SJSA1 (cell line): ENCODE measurements around the gene ST7. TPM values are rescaled to one million over a fixed set of nuclear protein-coding genes. Genes with fewer than 3 reads are reported as not detected.

Experiments
- DNase-seq, 2 experiments: peaks; one replicate each; pipeline ENCODE4 v3.0.0-alpha.2; 2015 to 2020; ENCODE audit warnings: low spot score in 2 of 2, low read depth in 1 of 2
- H3K27ac ChIP-seq: fragments of 250-450 bp; sonication (Bioruptor Pico); 2 replicates; pipeline ENCODE4 v1.5.1; 2020; ENCODE audit warnings: mild to moderate bottlenecking, moderate library complexity
- H3K27me3 ChIP-seq: fragments of 250-450 bp; sonication (Bioruptor Pico); replicated peaks from 2 replicates; pipeline ENCODE4 v1.5.1; 2020; ENCODE audit warnings: mild to moderate bottlenecking, moderate library complexity
- H3K36me3 ChIP-seq: fragments of 250-450 bp; sonication (Bioruptor Pico); 2 replicates; pipeline ENCODE4 v1.5.1; 2020; ENCODE audit warnings: mild to moderate bottlenecking
- H3K4me1 ChIP-seq: fragments of 250-450 bp; sonication (Bioruptor Pico); replicated peaks from 2 replicates; pipeline ENCODE4 v1.6.1; 2021; ENCODE audit warnings: mild to moderate bottlenecking
- H3K4me3 ChIP-seq: fragments of 250-450 bp; sonication (Bioruptor Pico); 2 replicates; pipeline ENCODE4 v1.5.1; 2020; ENCODE audit warnings: mild to moderate bottlenecking
- H3K9me3 ChIP-seq: fragments of 250-450 bp; sonication (Bioruptor Pico); replicated peaks from 2 replicates; pipeline ENCODE4 v1.5.1; 2020; ENCODE audit warnings: mild to moderate bottlenecking
- total RNA-seq: library from RNA; depleted of rRNA; stranded (reverse); fragments of >200 nt; shearing (Covaris generic); gene quantifications from 2 replicates; pipeline ENCODE4 v1.2.3, GENCODE V29; 2014

ST7 gene
- total RNA-seq, 1 experiment from 2014 or later: 14.7 TPM

GRCh38 chr7:117012284-117012683, 59.0 kb downstream of the ST7 start:
- no peak for DNase-seq
- Histone ChIP-seq H3K4me1 (peaks cover 21% of the 10 kb centered on the region), H3K27ac (no peak overlapping the region), H3K36me3 (no peaks in the 10 kb centered on the region), H3K27me3 (no peaks in the 10 kb centered on the region), H3K9me3 (no peaks in the 10 kb centered on the region), H3K4me3 (no peak overlapping the region)

- Histone ChIP-seq H3K9me3 (no peaks in the 10 kb centered on the region), H3K36me3 (no peaks in the 10 kb centered on the region), H3K27ac (no peak overlapping the region), H3K4me1 (peaks cover 21% of the 10 kb centered on the region), H3K4me3 (no peak overlapping the region), H3K27me3 (no peaks in the 10 kb centered on the region)
- peak in 1 of 2 experiments; percentile 20 for DNase-seq
These were observed 59.4 kb downstream of the ST7 start for GRCh38 chr7:117012696-117013095.

DNA sequence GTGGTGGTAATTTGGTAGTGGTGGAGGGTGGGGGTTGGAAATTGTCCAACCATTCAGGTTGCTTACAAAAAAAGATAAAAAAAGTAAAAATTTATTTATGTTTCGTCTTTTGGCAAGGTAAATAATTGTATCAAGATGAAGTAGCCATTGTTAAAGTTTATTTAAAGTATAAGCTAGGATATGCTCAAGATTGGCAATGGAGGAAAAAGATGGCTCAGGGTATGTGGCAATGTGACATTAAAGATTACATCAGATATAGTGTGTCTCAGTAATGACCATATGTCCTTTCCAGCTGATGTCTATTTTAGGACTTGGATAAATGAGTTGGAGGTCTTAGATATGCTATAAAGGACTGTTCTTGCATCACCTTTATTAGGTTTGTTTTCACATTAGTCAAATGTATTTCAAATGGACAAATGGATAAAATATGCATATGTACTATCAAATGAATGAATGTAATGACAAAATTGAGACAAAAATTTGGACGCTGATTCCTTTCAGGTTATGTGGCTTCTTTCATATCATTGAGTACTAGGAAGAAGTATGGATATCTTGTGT, 60.9 kb downstream of the ST7 start:
- no peak for DNase-seq
- Histone ChIP-seq H3K9me3 (no peaks in the 10 kb centered on the region), H3K4me3 (no peak overlapping the region), H3K36me3 (no peaks in the 10 kb centered on the region), H3K27me3 (no peaks in the 10 kb centered on the region), H3K27ac (no peak overlapping the region), H3K4me1 (peaks cover 13% of the 10 kb centered on the region)

DNA sequence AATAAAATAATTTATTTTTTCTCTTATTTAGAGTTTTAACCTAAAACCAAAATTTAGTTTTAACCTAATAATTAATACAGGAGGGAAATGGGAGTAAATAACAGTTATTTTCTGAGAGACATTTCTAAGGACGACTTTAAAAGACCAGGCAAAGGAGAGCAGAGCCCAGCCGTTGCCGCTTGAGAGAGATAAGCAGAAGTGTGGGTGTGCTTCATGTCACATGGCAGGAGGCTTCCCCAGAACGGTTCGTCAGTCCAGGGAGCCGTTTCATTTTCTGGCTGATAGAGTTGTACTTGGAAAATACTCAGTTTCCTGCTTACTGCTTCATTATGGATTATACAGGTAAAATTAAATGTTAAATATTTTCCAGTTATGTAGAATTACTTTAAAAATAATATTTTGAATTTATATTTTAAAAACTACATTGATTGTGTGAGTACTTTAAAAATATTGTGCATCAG, 61.4 kb downstream of the ST7 start:
- no peaks in the 10 kb centered on the region for H3K27me3 ChIP-seq
- no peak overlapping the region for H3K27ac ChIP-seq
- DNase-seq: no peak
- no peaks in the 10 kb centered on the region for H3K36me3 ChIP-seq
- peaks cover 8% of the 10 kb centered on the region for H3K4me1 ChIP-seq
- H3K9me3 ChIP-seq: no peaks in the 10 kb centered on the region
- H3K4me3 ChIP-seq: no peak overlapping the region

GRCh38 chr7:117015258-117016184, 62.2 kb downstream of the ST7 start:
- H3K4me3 ChIP-seq: no peak overlapping the region
- no peaks in the 10 kb centered on the region for H3K36me3 ChIP-seq
- H3K27me3 ChIP-seq: no peaks in the 10 kb centered on the region
- no peaks in the 10 kb centered on the region for H3K9me3 ChIP-seq
- no peak for DNase-seq
- no peak overlapping the region for H3K27ac ChIP-seq
- H3K4me1 ChIP-seq: no peaks in the 10 kb centered on the region; the same call in 1 of the 2 replicates

DNA sequence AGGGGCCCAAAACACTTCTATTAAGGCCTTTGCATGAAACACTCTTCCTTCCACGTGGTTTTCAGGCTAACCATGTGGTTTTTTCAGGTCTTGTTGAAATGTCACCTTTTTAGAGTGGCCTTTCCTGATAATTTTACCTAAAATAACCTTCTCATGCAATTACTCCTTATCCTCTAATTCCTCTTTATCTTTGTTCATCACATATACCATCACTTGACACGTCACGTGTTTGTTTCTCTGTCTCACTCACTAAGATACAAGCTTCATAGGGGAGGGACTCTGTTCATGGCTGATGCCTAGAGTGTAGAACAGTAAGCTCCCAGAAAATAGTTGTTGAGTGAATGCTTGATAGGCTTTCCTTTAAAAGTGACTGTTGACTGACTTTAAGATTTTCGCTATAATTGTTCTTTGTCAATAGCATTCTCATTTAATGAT, 63.7 kb downstream of the ST7 start:
- no peaks in the 10 kb centered on the region for H3K9me3 ChIP-seq
- no peaks in the 10 kb centered on the region; the same call in 1 of the 2 replicates for H3K4me1 ChIP-seq
- no peak for DNase-seq
- no peak overlapping the region for H3K4me3 ChIP-seq
- no peaks in the 10 kb centered on the region for H3K36me3 ChIP-seq
- H3K27ac ChIP-seq: no peak overlapping the region
- H3K27me3 ChIP-seq: no peaks in the 10 kb centered on the region

DNA sequence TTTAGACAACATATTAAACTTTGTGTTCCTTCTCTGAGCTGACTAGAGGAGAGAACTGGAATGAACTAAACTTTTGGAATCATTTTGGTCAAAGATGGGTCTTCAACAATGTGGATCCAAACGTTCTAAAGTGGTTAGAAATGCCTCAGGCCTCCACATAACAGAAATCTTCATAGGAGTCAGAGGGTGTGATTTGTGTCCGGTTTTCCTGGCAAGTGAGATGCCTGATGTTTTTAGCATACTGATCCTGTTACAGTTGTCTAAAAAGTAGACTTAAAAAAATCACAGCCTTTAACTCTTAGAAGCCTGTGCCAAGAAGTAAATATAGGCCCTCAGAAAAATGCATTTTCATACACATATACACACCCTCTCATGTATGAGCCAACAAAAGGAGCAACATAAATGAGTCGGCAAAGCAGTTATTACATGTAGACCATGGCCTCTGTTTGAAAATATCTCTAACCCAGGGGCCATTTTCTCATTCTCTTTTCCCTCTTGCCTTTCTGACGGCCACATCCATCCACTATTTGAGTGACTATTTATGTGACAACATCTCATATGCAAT, 64.5 kb downstream of the ST7 start:
- Histone ChIP-seq H3K27ac (no peak overlapping the region), H3K36me3 (no peaks in the 10 kb centered on the region), H3K4me1 (no peaks in the 10 kb centered on the region; the same call in 1 of the 2 replicates), H3K4me3 (no peak overlapping the region), H3K9me3 (no peaks in the 10 kb centered on the region), H3K27me3 (no peaks in the 10 kb centered on the region)
- DNase-seq: no peak

GRCh38 chr7:117018713-117019112, 65.4 kb downstream of the ST7 start:
- DNase-seq: no peak
- no peaks in the 10 kb centered on the region for H3K9me3 ChIP-seq
- H3K27ac ChIP-seq: no peak overlapping the region
- no peak overlapping the region for H3K4me3 ChIP-seq
- no peaks in the 10 kb centered on the region for H3K36me3 ChIP-seq
- no peaks in the 10 kb centered on the region for H3K27me3 ChIP-seq
- H3K4me1 ChIP-seq: no peaks in the 10 kb centered on the region; the same call in 1 of the 2 replicates

GRCh38 chr7:117019287-117019686, 66.0 kb downstream of the ST7 start:
- no peak for DNase-seq
- Histone ChIP-seq H3K4me1 (no peaks in the 10 kb centered on the region; the same call in 1 of the 2 replicates), H3K9me3 (no peaks in the 10 kb centered on the region), H3K27me3 (no peaks in the 10 kb centered on the region), H3K36me3 (no peaks in the 10 kb centered on the region), H3K27ac (no peak overlapping the region), H3K4me3 (no peak overlapping the region)

DNA sequence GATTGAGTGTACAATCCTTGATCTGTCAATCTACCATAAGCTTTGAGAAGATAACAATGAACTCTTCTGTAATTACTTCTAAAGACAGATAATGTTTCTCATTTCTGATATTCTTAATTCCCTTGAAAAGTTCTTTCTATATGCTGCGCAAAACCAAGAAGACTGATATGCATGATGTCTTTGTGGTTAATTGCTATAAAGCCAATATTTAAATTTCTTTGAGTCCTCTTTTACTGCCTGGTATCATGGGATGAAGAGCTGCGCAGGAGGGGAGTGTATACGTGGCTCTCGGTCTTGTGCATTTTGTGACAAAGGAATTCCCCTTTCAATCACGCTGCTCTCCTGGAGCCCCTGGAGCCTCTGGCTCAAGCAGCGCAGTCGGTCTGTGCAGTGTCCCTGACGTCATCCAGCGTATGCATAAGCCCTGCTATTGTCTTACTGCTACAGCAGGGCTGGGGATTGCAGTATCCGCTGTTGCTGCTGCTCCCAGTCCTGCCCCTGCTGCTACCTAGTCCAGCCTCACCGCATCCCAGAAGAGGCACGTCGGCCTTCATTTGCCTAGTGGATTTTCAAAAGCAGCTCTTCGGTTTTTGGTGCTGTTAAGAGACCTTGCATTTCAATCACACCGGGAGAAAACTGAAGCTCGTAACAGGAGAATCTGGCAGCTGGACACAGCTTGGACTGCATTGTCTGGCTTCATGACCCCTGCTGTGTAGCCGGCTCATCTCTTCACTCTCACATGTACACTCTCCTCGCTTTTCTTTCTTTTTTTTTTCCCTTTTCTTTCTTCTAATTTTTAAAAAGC, 66.7 kb downstream of the ST7 start:
- Histone ChIP-seq H3K9me3 (no peaks in the 10 kb centered on the region), H3K4me3 (no peak overlapping the region), H3K36me3 (no peaks in the 10 kb centered on the region), H3K4me1 (no peaks in the 10 kb centered on the region; the same call in 1 of the 2 replicates), H3K27me3 (no peaks in the 10 kb centered on the region), H3K27ac (no peak overlapping the region)
- DNase-seq: peak; percentile 41 to 62

DNA sequence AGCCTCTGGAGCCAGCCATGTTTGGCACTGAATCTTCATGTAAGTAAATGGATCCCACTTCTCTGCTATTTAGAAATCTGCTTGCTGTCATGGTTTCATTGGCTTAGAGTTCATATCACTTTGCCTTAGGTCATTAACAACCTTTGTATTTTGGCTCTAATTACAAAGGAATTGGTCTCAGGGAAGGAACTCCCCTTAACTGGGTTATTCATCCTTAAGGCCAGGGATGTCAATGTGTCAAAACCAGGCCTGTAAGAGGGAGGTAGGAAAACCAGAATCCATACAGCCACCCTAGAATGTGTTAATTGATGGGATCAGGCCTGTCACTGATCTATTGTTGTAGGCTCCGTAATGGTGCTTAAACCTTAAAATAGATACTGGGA, 67.3 kb downstream of the ST7 start:
- no peaks in the 10 kb centered on the region; the same call in 1 of the 2 replicates for H3K4me1 ChIP-seq
- no peak for DNase-seq

GRCh38 chr7:117021366-117021765, 68.1 kb downstream of the ST7 start:
- no peak overlapping the region for H3K27ac ChIP-seq
- H3K4me3 ChIP-seq: no peak overlapping the region
- no peaks in the 10 kb centered on the region for H3K27me3 ChIP-seq
- no peaks in the 10 kb centered on the region for H3K36me3 ChIP-seq
- no peak for DNase-seq
- peaks cover 4% of the 10 kb centered on the region; the same call in 1 of the 2 replicates for H3K4me1 ChIP-seq
- H3K9me3 ChIP-seq: no peaks in the 10 kb centered on the region

More for the DNA sequence above, 67.3 kb downstream of the ST7 start:
- H3K36me3 ChIP-seq: no peaks in the 10 kb centered on the region
- no peak overlapping the region for H3K27ac ChIP-seq
- H3K9me3 ChIP-seq: no peaks in the 10 kb centered on the region
- no peak overlapping the region for H3K4me3 ChIP-seq
- H3K27me3 ChIP-seq: no peaks in the 10 kb centered on the region

GRCh38 chr7:117021986-117022385, 68.7 kb downstream of the ST7 start:
- H3K4me1 ChIP-seq: peaks cover 8% of the 10 kb centered on the region
- no peak overlapping the region for H3K4me3 ChIP-seq
- no peaks in the 10 kb centered on the region for H3K36me3 ChIP-seq
- no peaks in the 10 kb centered on the region for H3K9me3 ChIP-seq
- DNase-seq: no peak
- no peaks in the 10 kb centered on the region for H3K27me3 ChIP-seq
- no peak overlapping the region for H3K27ac ChIP-seq
